Ovary (tissue), 3 donors: ENCODE data around the gene THAP12.

ENCODE experiments used
- CTCF ChIP-seq, 3 donors: fragments of 450-650 bp in 2 of 3; fragments of 200-600 bp in 1 of 3; IDR thresholded peaks; one replicate each; pipeline versions ENCODE4 v1.5.1 to v1.8.0; 2016 to 2022; ENCODE audit warnings: antibody characterized with exemption in 3 of 3, mild to moderate bottlenecking in 1 of 3
- POLR2A ChIP-seq: fragments of 450-650 bp; IDR thresholded peaks from one replicate; pipeline ENCODE4 v1.6.1; 2017; ENCODE audit warnings: antibody characterized with exemption, mild to moderate bottlenecking, moderate library complexity
- donor health status: DM: no; HTN: no; CAD: no.

DNA sequence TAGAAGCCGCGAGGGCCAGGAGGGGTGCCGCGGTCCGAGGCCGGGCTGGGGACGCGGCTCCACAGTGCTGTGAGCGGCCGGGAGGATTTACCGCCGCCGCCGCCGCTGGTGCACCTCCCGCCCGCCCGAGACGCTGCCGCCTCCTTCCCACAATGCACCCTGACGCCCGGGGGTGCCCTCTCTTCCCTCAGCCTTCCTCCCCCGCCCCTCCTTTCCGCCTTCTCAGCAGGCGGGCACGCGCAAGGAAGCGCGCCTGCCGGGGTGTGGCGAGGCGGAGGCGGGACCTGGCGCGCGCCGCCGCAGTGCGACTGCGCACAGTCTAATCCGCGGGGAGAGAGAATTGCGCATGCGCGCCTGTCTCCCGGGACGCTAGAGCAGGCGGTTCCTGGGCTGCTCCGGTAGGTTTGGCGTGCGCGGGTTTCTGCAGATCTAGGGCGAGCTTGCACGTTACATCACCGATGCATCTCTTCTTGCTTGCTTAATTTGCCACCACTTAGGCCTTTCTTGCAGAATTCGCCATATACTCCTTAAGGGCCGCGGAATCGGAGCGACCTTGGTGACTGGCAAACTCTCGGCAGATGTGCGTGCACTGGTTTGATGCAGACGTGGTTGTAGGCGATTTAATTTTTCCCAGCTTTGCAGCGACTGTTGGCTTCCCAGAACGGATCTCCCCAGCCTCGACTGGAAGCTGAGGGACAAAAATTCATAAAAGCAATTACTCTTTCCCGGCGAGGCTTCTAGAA, at the start of gene THAP12, which contains the start of gene GVQW3:
- TF ChIP-seq CTCF (IDR thresholded peaks at IDR 0.05): no peak
- no peak for TF ChIP-seq POLR2A
